Testis (tissue), 2 donors: Measurements from ENCODE around the gene ZMYM1.

Experiments
- POLR2A ChIP-seq: fragments of 450-650 bp; IDR thresholded peaks from one replicate; pipeline ENCODE4 v1.6.1; 2017; ENCODE audit warnings: antibody characterized with exemption, mild to moderate bottlenecking, moderate library complexity
- TF ChIP-seq, protein P1 (sequence below), 3 experiments: fragments of 450-650 bp in 2 of 3; fragments of 200-600 bp in 1 of 3; sonication (generic) in 1 of 3; IDR thresholded peaks; one replicate each; pipeline ENCODE4 v1.5.1; 2016 to 2019; ENCODE audit warnings: antibody characterized with exemption in 3 of 3, mild to moderate bottlenecking in 2 of 3, moderate library complexity in 1 of 3

DNA sequence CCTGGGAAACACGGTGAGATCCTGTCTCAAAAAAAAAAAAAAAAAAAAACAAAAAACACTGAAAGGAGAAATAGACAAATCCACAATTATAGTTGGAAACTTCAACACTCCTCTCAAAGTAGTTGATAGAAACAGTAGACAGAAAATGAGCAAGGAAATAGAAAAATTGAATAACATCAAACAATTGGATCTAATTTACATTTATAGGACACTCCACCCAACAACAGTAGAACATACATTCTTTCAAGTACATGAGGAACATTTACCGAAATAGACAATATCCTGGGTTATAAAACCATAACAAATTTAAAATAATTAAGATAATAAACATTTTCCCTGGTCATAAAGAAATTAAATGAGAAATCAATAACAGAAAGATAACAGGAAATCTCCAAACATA, 14.9 kb upstream of the ZMYM1 start:
- TF ChIP-seq, protein P1, sequence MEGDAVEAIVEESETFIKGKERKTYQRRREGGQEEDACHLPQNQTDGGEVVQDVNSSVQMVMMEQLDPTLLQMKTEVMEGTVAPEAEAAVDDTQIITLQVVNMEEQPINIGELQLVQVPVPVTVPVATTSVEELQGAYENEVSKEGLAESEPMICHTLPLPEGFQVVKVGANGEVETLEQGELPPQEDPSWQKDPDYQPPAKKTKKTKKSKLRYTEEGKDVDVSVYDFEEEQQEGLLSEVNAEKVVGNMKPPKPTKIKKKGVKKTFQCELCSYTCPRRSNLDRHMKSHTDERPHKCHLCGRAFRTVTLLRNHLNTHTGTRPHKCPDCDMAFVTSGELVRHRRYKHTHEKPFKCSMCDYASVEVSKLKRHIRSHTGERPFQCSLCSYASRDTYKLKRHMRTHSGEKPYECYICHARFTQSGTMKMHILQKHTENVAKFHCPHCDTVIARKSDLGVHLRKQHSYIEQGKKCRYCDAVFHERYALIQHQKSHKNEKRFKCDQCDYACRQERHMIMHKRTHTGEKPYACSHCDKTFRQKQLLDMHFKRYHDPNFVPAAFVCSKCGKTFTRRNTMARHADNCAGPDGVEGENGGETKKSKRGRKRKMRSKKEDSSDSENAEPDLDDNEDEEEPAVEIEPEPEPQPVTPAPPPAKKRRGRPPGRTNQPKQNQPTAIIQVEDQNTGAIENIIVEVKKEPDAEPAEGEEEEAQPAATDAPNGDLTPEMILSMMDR (IDR thresholded peaks at IDR 0.05): no peak
- TF ChIP-seq POLR2A: no peak
